GM19238 (cell line): ENCODE data around the gene VSIG10.
"Not testable (repeated sequence)": the region's sequence is repeated elsewhere in the genome, so short reads cannot be mapped to it uniquely, and the experiment has no call there.

Experiments
- DNase-seq: peaks from one replicate; pipeline ENCODE4 v3.0.0; 2011; ENCODE audit warnings: low spot score; ENCODE audit not compliant: insufficient read length

The VSIG10 gene

DNA sequence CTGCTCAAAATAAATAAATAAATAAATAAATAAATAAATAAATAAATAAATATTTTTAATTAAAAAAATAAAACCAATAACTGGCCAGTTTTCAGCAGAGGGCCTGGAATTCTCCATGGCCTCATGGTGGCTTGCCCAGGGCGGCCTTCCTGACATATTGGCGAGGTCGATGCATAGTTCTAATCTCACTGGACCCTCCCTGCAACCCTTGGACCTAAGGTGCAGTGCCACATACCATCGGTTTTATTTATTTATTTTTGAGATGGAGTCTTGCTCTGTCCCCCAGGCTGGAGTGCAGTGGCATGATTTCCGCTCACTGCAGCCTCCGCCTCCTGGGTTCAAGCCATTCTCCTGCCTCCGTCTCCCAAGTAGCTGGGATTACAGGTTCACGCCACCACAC is 3.9 kb upstream of the VSIG10 start:
- no peak for DNase-seq

DNA sequence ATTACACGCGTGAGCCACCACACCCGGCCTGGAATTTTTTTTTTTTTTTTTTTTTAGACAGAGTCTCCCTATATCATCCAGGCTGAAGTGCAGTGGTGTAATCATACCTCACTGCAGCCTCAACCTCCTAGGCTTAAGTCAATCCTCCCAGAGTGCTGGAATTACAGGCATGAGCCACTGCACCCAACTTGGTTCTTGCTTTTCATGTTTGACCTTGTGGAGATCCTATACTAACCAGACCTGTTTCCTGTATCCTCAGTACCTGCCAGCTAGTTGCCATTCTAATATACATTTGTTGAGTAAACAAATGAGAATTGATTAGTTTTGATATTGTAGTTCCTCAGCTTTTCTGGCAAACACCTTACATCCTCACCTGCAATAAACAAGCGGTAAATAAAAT is 3.2 kb upstream of the VSIG10 start:
- DNase-seq, result no peak

GRCh38 chr12:118103201-118103600 is 610 bp downstream of the VSIG10 start:
- DNase-seq, result no peak

DNA sequence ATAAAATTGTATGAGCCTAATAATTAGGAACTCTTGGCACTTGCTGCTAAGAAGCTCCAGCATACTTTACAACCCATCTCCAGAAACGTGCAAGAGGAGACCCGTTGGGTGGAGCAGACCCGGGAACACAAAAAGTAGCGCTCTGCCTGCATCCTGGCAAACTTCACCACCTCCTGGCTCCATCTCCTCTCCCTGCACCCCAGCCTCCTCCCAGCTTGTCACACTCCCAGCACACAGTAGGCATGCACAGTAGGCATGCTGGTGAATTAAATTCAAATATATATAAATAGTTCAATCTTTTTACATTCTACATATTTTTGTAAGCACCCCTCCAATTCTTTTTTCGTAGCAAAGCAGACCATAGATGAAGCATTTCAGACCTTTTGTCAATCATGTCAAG is 1.2 kb downstream of the VSIG10 start:
- DNase-seq, result no peak

GRCh38 chr12:118102070-118102469 is 1.7 kb downstream of the VSIG10 start:
- DNase-seq, result no peak

DNA sequence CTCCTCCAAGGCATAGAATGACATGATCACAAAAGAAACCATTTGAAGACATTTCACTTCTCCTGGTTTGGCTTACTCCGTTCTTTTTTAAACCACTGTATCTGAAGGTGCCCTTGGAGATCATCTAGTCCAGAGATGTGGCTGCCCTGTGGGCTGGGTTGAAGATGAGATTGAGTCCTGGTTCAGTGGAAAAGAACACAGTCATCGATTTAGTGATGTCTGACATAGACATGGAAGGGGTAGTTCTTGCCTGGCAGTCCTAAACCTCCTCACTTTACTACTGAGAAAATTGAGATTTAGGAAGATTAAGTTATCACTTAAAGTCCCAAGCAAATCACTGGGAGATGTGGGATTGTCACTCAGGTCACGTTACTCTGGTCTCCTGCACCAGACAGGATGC is 2.8 kb downstream of the VSIG10 start:
- no peak for DNase-seq

DNA sequence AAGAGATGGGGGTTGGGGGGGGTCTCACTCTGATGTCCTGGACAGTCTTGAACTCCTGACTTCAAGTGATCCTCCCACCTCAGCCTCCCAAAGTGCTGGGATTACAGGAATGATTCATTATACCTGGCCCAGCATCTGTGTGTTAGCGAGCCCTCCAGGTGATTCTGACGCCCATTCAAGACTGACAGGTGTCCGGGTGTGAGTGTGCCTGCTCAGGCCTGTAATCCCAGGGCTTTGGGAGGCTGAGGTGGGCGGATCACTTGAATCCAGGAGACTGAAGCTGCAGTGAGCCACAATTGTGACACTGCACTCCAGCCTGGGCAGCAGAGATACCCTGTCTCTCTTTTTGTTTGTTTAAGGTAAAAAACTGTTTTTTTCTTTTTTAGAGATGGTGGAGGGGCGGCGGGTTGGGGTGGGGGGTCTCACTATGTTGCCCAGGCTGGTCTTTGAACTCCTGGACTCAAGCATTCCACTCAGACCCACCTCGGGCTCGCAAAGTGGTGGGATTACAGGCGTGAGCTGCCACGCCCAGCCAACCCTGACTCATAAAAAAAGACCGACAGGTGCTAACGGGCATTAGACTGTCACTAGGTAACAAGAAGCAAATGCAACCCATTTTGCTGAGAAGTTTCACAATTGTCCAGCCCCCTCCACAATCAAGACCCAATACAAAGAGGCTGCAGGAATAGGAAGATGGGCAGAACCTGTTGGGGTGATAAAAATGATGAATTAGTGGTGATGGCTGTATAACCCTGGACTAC is 4.7 kb downstream of the VSIG10 start:
- no peak for DNase-seq

- no peak for DNase-seq
Observed at GRCh38 chr12:118098401-118098800, 5.4 kb downstream of the VSIG10 start.

DNA sequence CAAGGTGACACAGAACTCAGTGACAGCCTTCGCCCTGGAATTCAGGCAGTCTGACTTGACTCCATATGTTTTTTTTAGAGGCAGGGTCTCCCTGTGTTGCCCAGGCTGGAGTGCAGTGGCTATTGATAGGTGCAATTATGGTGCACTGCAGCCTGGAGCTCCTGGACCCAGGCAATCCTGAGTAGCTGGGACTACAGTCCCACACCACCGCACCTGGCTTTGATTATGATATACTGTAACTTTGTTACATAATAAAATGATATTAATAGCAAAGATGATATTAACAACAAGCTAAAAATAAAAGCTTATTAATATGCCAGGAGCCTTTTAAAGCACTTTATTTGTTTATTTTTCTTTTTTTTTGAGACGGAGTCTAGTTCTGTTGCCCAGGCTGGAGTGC is 9.8 kb downstream of the VSIG10 start:
- DNase-seq, result no peak

GRCh38 chr12:118089782-118090181 is 14.0 kb downstream of the VSIG10 start:
- no peak for DNase-seq

DNA sequence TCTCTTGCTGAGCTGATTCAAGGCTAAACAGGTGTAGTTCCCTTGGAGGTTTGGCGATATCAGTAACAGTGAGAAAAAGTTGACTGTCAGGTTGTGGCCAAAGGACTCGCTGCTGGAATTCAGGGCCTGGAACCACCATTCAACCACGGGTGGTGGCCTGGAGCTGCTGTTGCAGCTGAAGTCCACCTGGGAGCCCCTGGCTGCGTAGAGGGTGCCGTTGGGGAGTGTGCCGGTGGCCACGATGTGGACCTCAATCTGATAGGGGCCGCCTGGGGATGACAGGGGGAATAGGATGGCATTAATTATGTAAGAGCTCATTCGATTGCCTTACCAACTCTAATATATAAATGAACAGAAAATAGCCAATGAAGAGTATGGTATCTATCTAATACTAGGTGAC is 21.6 kb downstream of the VSIG10 start:
- DNase-seq, result no peak

DNA sequence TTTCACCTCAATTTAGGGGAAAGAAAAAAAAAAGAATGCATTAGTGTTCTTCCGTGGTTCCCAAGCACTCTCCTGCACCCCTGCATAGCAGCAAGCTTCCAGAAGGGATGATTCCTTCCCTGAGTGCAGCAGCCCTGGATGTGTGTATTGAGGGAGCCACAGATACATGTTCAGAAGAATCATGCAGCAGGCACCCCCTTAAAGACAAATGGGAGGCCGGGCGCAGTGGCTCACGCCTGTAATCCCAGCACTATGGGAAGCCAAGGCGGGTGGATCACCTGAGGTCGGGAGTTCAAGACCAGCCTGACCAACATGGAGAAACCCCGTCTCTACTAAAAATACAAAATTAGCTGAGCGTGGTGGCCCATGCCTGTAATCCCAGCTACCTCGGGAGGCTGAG is 22.3 kb downstream of the VSIG10 start:
- not testable (repeated sequence) for DNase-seq

- no peak for DNase-seq
Observed at GRCh38 chr12:118073768-118074167, 30.0 kb downstream of the VSIG10 start.

- DNase-seq, result no peak
Observed at GRCh38 chr12:118070650-118071049, 33.2 kb downstream of the VSIG10 start.

- no peak for DNase-seq
Observed at GRCh38 chr12:118068445-118068844, 35.4 kb downstream of the VSIG10 start.

- no peak for DNase-seq
Observed at GRCh38 chr12:118065380-118065779, 38.4 kb downstream of the VSIG10 start.

DNA sequence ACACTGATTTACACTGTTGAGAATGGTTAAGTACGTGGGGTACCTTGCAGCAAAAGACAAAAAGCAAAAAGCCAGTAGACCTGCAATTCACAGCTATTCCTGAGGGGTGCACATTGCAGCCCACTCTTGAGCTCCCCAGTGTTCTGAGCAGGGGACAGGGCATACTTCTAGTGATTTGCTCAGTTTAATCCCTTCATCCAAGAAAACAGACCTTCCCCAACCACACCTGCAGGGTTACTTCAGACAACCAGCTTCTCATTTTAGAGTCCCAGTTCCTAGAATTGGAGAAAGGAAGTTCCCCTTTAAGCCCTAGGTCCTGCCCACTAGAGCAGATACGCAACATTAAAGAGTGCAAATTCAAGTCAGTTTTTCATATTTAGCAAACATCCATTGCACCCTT is 39.2 kb downstream of the VSIG10 start:
- peak; percentile 26 for DNase-seq

GRCh38 chr12:118063576-118064391 is 40.0 kb downstream of the VSIG10 start:
- no peak for DNase-seq

- peak; percentile 32 for DNase-seq
Observed at GRCh38 chr12:118061873-118062843, 41.7 kb downstream of the VSIG10 start.

DNA sequence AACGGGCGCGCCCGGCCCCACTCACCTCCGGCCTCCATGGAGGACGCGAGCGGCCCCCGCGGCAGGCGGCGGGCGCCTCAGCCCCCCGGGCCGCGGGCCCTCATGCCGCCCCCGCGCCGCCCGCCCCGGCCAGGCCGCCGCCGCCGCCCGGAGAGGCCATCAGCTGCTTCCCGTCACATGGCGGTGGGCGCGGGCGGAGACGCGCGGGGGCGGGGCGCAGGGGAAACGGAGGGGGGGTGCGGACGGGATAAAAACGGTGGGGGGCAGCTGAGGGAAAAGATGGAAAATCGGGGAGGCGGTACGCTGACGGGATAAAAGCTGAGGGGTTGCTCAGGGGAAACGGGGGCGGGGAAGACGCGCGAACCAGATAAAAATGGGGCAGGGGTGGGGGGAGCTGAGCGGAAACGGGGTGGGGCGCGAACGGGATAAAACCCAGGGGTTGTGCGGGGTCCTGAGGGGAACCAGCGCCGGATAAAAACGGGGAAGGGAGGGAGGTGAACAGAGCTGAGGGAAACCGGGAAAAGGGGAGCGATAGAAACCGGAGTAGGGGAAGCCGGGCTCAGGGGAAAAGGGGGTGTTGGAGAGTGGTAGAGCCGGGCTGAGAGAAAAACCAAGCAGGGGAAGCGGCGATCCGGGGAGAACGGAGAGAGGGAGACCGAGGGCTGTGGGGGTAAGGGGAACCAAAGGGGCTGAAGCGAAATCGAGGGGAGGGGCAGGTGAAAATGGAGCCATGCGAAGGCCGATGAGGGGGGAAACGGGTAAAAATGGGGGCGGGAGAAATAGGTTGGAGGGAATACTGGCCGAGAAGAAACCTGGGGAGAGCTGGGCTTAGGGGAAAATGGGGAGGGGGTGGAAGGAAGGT is 42.6 kb downstream of the VSIG10 start, which contains the start of gene WSB2:
TSS of gene WSB2 (minus strand) at position 169 of the 862 bp plus-strand sequence. CDS start at position 38, 131 bp downstream.
- peak; percentile 61 for DNase-seq
